Measurements from ENCODE around the gene MMP14. TPM values are rescaled to one million over a fixed set of nuclear protein-coding genes. Genes with fewer than 3 reads are reported as not detected.

MMP14 gene
- total and polyA plus RNA-seq, 2 of the 13 experiments (the other 11 are each of a cell fraction or from before 2014, with no cell fraction given): 5.2 to 9.8 TPM

- TF ChIP-seq AKNA (CRISPR knock-in tag; IDR thresholded peaks at IDR 0.05; ENCODE audit: borderline replicate concordance): 0 out of 2 replicates have a peak, but pooled peaks have one; percentile 61
- TF ChIP-seq SKIL (CRISPR knock-in tag; IDR thresholded peaks at IDR 0.05; ENCODE audit: borderline replicate concordance): no peak
- TF ChIP-seq ARID5B (CRISPR knock-in tag; IDR thresholded peaks at IDR 0.05): peak; percentile 82
- TF ChIP-seq THRA (CRISPR knock-in tag; IDR thresholded peaks at IDR 0.05; ENCODE audit: borderline replicate concordance): peak; percentile 47; the same call in 1 of the 2 replicates
- peak; percentile 44; the same call in 1 of the 2 replicates for TF ChIP-seq ZNF143 (CRISPR knock-in tag; IDR thresholded peaks at IDR 0.05)
- TF ChIP-seq IKZF4 (CRISPR knock-in tag; IDR thresholded peaks at IDR 0.05; ENCODE audit: borderline replicate concordance, low read depth, not compliant biosample characterization): peak; percentile 89
- TF ChIP-seq MLXIP (CRISPR knock-in tag; IDR thresholded peaks at IDR 0.05; ENCODE audit: borderline replicate concordance): peak; percentile 89
- peak; percentile 94; the same call in 1 of the 2 replicates for TF ChIP-seq ZNF563 (CRISPR knock-in tag; IDR thresholded peaks at IDR 0.05)
- no peak for TF ChIP-seq U2AF1 (optimal IDR thresholded peaks at IDR 0.05; ENCODE audit: low read depth, low read length)
These were observed 15.0 kb upstream of the MMP14 start (continued) for GRCh38 chr14:22821193-22822015.
